GM18873 (cell line): ENCODE results near the gene DAB2IP.
"Not testable (repeated sequence)": the region's sequence is repeated elsewhere in the genome, so short reads cannot be mapped to it uniquely, and the experiment has no call there.

Experiments
- ATAC-seq: cut with Tn5 transposase; IDR thresholded peaks from one replicate; pipeline ENCODE4 v1.9.1; 2021; ENCODE audit warnings: mild to moderate bottlenecking, moderate library complexity, moderate number of reproducible peaks; ENCODE audit not compliant: unreplicated experiment, low FRiP score

DAB2IP gene

GRCh38 chr9:121651295-121652020 is at the start of gene DAB2IP:
TSS of gene DAB2IP (plus strand) at chr9:121651634. CDS start at chr9:121651776, 142 bp downstream.
- ATAC-seq, result no peak

GRCh38 chr9:121603028-121603427 is 48.4 kb upstream of the DAB2IP start:
- no peak for ATAC-seq

DNA sequence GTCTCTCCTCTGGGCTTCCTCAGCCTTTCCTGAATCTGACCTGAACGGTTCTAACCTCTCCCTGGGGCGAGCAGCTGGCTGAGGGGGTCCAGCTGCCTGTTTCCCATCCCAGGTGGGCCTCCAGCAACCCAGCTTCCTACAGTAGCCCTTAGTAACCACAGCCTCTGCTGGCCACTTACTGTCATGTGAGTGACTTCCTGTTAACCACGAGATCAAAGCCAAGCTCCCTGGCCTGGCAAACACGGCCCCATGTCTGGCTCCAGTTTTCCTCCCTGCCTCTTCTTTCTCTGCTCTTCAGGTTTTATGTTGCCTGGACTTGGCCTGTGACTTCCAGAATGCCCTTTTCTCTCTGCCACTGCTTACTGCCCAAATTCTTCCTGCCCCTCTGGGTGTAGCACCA is 47.2 kb upstream of the DAB2IP start:
- no peak for ATAC-seq

GRCh38 chr9:121604654-121605053 is 46.8 kb upstream of the DAB2IP start:
- no peak for ATAC-seq

GRCh38 chr9:121607434-121608167 is 43.8 kb upstream of the DAB2IP start:
- ATAC-seq, result no peak

- no peak for ATAC-seq
Measured at GRCh38 chr9:121608168-121608853, 43.1 kb upstream of the DAB2IP start.

DNA sequence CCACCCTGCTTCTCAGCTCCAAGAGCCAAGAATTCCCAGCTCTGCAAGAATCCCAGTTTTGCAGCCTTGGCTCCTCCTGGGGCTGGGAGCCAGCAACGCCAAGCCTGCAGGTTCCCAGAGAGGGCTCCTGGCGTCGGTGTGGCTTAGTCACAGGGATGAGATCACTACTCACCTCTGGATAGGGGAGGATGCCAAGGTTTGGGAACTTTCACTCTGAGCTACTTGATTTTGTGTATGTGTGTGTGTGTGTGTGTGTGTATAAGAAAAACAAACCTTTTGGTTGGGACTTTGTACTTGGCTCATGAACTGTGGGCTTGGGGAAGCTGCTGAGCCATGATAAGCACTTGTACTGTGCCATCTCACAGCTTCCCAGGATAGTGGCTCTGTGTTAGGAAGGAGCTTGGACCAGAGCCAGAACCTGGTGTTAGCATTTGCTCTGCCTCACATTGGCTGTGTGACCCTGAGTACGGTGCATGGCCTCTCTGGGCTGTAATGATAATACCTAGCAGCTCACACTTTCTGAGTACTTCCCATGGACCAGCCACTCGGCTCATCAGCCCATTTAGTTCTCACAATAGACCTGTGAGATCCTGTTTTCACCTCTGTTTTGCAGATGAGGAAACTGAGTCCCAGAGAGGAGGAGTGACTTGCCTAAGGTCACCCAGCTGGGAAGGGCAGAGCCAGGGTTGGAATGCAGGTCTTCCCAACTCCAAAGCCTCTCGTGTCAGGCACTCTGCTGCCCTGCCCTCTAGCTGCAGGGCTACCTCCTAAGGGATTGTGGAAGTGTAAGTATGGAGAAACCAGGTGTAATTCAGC is 41.4 kb upstream of the DAB2IP start:
- ATAC-seq, result no peak

GRCh38 chr9:121610638-121610953 is 40.8 kb upstream of the DAB2IP start:
- no peak for ATAC-seq

DNA sequence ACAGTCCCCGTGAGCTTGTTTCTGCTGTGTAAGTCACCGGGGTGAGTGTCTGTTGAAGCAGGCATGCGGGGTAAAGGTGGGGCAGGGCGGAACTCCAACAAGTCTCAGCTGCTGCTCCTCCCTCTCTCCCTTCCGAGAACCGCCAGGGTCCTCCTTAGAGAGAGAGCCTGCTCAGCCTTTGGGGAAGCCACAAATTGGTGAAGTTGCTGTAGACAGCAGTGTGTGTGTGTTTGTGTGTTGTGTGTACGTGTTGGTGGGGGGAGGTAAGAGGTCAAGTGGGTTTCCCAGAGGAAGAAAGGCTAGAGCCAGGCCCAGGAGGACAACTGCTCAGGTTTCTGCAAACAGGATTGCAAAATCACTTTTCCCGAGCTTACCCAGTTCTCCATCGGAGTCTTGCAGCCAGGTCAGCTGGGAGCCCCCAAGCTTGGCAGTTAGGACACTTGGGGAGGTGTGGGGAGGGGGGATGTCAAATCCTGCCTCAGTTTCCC is 38.9 kb upstream of the DAB2IP start:
- no peak for ATAC-seq

DNA sequence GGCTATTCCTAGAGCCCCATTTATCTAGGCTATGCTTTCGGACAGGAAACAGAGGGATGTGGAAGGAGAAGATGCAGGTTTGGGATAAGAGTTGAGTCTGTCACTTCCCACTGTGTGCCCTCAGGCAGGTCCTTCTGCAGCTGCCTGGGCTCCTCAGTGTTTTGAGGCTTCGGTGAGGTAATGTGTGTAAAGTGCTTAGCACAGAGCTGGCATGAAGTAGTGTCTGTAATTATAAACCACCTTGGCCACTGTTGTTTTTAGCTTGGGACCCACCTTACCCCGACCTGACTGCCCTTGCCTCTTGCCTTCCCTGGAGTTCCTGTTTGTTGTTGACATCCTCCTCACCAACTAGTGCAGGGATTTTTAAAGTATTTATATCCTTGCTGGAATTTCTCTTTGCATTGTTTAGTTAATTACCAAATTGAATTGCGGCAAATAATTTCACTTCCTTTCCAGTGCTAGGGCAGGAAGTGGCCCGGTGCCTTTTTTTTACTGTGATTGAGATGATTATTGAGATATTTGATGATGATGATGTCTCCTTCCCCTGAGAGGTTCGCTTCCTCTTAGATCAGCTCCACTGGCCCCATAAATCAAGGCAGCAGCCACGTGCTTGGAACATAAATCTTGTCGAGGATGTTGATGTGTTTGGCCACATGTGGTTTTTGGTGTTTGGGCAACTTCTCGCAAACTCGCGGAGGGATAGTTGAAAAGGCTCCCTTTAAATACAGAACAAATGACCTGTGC is 38.3 kb upstream of the DAB2IP start:
- ATAC-seq, result no peak

- ATAC-seq, result no peak
Measured at GRCh38 chr9:121616123-121616755, 35.2 kb upstream of the DAB2IP start.

DNA sequence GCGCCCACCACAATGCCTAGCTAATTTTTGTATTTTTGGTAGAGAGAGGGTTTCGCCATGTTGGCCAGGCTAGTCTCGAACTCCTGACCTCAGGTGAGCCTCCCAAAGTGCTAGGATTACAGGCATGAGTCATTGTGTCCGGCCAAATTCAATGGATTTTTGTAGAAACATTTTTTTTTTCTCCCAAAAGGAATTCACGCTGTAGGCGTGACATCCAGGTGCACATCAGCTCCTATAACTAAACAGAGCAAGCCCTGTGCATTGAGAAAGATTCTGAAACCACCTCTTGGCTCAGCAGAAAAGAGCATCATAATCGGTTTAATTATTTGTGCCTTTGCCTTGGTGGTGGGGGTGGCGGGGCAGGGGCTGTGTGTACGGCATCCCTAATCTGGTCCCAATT is 32.9 kb upstream of the DAB2IP start:
- no peak for ATAC-seq

- ATAC-seq, result not testable (repeated sequence)
Measured at GRCh38 chr9:121618910-121619309, 32.5 kb upstream of the DAB2IP start.

DNA sequence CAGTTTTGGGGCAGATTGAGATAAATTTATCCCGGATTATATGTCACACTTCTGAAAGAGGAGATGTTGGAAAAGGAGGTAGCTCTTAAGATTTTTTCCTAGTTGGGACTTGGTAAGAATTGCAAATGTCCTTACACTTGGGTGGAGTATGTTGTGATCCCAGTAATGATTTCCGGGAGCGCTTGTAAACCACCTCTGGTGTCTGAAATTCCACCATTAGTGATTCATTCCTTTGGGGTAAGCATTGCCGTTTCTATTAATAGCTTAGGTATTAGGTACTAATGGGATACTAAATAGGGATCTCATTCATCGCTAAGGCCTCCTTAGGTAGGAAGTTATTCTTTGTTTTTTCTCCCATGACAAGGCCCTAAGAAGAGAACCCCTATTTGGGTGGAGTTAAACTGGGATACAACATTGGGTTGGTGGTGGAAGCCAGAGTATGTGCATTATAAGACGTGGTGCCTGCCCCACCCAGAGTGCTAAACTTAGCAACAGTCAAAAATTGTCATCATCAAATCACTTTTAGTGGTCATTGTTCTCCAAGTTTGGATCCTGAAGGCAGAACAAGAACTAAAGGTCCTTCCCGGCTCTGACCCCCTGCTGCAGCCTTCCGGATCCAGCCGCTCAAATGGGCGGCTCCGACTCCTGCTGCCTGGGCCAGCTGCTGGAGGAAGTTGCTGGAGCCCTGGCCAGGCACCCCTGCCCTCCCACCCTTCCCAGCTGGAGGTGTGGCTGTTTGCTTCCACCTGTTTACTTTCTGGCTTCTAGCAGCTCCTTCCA is 31.7 kb upstream of the DAB2IP start:
- ATAC-seq, result no peak

GRCh38 chr9:121620325-121620673 is 31.1 kb upstream of the DAB2IP start:
- no peak for ATAC-seq

DNA sequence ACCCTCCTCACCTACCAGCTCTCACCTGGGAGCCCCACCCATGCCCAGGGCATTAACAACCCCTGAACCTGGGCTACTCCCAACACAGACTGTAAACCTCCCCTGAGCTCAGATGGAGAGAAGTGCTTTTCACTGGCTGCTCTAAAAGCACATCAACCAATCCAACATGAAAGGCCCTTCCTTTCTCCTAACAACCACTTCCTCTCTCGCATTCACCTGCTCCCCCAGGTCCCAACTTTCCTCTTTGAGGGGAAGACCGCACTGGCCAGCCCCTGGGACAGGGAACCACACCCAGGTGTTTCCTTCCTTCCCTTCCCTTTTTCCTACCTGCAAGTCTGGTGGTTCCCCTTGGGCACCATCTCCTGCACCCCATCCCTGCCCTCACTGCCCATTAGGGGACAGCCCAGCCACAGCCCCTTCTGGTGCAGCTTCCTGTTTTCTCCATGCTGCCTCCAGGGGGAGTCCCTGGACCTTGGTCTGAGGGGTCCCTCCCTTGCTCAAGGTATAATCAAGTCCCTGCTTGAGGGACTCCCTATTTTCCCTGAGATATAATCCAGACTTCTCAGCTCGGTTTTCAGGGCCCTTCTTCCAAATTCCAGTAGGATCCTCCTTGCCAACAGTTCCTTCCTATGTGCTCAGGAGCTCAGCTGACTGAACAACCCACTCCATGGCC is 30.5 kb upstream of the DAB2IP start:
- ATAC-seq, result no peak

GRCh38 chr9:121622387-121623203 is 28.8 kb upstream of the DAB2IP start:
- ATAC-seq, result no peak
